GM19463 (cell line): ENCODE data around the gene ZNRF4.
"Not testable (repeated sequence)": the region's sequence is repeated elsewhere in the genome, so short reads cannot be mapped to it uniquely, and the experiment has no call there.

ENCODE experiments used
- ATAC-seq: cut with Tn5 transposase; IDR thresholded peaks from one replicate; pipeline ENCODE4 v1.9.1; 2021; ENCODE audit warnings: mild to moderate bottlenecking, moderate library complexity; ENCODE audit not compliant: unreplicated experiment

Gene ZNRF4

DNA sequence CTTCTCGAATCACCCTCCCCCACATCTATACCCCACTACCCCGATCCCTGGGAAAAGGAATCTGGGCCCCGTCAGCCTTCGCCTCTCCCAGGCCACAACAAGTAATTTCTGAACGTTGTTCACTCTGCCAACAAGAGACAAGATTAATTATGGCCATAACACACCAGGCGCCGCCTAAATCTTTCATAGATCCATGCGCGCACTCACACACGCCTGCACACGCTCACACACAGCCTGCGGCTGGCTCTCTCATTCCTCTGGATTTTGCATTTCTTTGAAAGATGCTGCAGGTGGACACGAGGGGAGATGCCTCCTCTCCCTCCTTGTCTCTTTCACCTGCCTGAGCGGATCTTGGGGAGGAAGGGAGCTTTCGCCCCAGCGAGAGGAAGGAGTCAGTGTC, 17.1 kb downstream of the ZNRF4 start:
- no peak for ATAC-seq

DNA sequence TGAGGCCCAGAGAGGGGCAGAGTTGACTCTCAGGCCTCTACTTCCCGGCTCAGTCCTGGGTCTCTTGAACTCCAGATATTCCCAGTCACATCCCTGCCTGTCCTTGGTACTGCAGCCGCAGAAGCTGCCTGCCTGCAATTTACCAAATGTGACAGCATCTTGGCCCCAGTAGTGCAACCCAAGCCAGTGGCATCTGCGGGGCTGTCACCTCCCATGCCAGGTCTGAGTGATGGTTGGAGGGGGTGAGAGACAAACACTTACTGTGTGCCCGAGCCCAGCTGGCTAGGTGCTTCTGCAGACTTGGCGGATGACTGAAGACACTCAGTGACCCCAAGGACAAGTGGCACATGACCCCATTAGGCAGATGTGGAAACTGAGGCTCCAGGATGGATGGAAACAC, 18.4 kb downstream of the ZNRF4 start:
- ATAC-seq = no peak

- no peak for ATAC-seq
Observed at GRCh38 chr19:5477451-5478215, 22.4 kb downstream of the ZNRF4 start.

GRCh38 chr19:5478241-5478924, 23.2 kb downstream of the ZNRF4 start:
- no peak for ATAC-seq

DNA sequence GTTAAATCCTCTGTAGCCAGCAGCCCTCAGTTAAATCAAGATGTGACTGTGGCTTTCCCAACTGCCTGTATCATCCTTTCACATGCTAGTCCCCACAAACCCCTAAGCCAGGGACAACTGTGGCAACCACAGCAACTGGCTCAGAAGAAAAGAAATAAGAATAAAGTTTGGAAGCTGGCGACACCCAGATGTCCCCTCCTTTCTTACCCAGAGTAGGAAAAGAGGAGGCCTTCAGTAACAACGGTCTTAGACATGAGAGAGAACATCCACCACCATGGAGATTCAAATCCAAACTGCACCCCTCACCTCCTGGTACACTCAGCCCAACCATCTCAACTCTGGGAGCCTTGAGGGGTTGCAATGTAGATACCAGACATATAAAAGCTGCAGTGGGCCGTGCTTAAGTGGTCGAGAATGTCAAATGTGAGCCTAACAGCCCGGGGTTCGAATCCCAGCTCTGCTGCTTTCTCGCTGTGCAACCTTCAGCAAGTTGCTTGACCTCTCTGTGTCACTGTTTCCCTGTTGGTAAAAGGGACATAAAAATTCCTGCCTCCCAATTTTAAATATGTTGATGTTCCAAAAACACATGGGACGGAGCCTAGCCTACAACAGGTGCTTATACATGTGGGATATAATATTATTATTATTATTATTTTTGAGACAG, 23.8 kb downstream of the ZNRF4 start:
- no peak for ATAC-seq

DNA sequence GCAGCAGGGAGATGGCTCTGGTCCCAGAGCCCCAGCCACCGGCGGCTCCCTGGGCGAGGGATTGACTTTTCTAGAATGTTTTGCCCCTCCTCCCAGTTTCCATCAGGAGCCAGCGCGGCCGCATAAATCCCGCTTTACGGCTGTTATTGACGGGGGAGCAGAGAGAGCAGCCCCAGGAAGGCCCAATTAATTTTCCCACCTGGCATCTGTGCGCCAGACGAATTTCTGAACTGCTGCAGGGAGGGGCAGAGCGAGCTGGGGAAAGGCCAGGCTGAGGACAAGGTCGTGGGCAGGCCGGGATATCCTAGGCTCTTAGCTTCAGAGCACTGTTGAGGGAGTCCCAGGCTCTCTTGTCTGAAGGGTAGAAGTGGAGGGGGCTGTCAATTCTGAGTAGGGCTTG, 24.7 kb downstream of the ZNRF4 start:
- no peak for ATAC-seq

- no peak for ATAC-seq
Observed at GRCh38 chr19:5480427-5480836, 25.2 kb downstream of the ZNRF4 start.

- no peak for ATAC-seq
Observed at GRCh38 chr19:5481957-5482356, 26.7 kb downstream of the ZNRF4 start.

DNA sequence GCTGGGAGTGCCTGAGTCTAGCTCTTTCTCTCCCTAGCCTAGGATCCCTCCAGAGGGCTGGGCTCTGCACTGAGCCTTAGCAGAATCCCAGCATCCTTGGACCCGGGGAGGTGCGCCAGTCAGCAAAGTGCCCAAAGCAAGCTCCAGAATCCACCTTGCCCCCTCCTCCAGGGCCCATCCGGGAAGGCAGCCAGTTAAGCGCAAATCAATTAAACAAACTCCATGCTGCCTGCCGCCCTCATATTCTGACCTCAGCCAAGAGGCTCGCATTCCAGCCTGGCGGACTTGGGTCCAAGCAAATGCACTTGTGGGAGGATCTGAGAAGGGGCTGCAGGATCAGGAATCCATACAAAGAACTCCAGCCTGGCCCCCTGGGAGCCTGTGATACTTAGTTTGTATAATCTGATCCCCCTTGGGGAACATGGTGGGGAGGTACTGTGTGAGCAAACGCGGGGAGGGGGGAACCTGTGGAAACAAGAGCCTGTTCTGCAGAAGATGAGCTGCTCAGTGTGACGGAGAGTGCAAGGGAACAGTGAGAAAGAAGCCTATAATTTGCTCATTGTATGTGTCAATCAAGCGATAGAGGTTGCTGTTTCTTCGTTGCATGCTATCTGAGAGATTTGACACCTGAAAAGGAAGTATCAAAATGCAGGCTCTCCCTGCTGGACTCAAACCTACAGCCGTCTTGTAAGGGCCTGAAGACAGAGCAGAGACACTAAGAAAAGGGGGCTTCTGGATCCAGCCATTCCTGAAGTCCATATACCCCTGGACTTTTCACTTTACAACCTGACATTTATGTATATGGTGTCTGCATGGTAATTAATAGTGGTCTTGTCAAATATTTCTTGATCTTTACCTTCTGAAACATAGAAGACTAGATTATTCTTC, 29.4 kb downstream of the ZNRF4 start:
- ATAC-seq = no peak

GRCh38 chr19:5485286-5485636, 30.0 kb downstream of the ZNRF4 start:
- ATAC-seq = no peak

GRCh38 chr19:5485658-5486057, 30.4 kb downstream of the ZNRF4 start:
- not testable (repeated sequence) for ATAC-seq

GRCh38 chr19:5487222-5487621, 32.0 kb downstream of the ZNRF4 start:
- ATAC-seq = no peak

- no peak for ATAC-seq
Observed at GRCh38 chr19:5489551-5489950, 34.3 kb downstream of the ZNRF4 start.

GRCh38 chr19:5491565-5491964, 36.3 kb downstream of the ZNRF4 start:
- ATAC-seq = no peak

DNA sequence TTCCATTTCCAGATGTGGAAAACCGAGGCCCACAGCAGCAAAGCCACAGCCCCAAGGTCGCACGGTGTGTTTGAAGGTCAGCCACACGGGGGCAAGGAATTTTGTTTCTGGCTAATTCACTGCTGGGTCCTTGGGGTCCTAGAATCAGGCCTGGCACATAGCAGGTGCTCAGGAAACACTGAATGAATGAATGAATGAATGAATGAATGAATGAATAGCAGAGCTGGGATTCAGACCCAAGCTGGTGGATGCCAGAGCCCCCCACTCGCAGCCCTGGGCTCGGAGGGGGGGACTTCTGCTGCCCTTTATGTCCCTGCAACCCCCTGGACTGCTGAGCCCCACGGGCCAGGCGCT, 37.0 kb downstream of the ZNRF4 start:
- ATAC-seq = no peak

DNA sequence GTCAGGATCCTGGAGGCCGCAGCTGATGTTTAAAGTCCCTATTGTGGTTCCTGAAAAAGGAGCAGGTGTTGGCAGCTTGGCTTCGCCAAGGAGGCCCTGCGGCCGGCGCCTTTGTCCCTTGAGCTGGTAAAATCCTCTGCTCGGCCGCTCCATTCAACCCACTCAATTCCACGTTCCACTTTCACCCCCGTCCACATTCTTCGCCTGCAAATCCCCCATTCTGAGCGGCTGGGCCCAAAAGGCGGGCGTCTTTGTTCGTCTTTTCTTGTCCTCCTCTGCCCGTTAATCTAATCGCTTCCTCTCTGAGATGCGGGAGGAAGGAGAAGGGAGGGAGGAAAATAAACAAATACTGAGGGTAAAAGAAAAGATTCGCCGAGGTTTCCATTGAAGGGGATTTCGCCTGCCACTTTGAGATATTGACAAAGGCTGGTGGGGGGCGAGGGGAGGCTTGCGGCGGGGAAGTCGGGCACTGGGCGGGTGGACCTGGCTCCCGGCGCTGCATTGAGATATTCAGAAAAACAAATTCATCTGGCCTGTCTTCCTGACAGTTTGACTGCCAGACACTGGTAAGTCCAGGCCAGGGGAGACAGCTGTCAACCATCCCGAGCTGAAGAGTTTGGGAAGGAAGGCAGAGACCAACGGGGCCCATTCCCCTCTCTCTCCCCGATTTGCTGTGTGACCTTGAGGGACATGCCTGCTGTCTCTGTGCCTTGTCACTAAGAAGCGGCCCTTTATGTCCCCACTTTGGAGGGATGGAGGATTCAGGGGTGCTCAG, 37.6 kb downstream of the ZNRF4 start:
- no peak for ATAC-seq

DNA sequence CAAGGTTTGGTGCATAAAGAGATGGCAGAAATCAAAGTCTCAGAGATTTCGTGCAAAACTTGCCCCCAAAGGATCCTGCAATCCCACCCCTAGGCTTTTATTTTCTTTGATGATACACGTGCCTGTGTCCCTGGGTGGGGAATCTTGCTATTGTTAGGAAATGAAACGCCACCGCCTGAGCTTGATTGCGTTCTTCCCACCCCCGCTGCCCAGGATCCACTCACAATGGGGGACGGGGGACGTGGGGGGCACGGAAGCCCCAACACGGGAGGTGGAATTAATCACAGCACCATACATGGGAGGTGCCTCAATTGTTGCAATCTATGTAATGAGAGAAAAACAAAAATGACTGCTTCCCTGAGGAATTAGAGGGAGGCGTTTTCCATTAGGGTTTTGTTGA, 39.6 kb downstream of the ZNRF4 start:
- ATAC-seq = no peak

DNA sequence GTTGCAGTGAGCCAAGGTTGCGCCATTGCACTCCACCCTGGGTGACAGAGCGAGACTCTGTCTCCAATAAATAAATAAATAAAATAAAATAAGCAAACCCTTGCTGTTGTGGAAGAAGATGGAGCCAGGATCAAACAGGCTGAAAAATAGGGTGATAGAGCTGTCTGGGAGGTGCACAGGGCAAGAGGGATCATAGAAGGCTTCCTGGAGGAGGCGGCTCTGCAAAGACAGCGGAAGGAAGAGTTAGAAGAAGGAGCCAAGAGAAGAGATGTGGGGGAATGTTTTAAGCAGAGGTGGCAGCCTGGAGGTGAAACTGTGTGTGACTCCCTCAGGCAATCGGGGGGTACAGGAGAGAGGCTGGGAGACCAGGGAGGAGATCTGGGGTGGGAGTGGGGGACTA, 40.6 kb downstream of the ZNRF4 start:
- ATAC-seq = no peak

DNA sequence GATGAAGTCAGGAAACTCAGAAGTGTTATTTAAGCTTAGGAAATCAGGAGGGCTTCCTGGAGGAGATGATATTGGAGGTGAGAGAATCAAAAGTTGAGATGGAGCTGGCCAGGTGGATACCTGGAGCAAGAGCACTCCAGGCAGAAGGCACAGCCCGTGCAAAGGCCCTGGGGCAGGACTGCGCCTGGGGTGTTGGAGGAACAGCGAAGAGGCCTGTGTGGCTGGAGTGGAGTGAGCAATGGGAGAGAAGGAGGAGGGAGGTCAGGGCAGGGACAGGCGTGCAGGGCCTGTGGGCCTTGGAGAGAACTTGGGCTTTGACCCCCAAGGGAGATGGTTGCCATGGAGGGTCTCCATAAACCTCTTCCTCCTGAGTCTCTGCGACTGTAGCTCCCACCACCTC, 42.1 kb downstream of the ZNRF4 start:
- no peak for ATAC-seq

DNA sequence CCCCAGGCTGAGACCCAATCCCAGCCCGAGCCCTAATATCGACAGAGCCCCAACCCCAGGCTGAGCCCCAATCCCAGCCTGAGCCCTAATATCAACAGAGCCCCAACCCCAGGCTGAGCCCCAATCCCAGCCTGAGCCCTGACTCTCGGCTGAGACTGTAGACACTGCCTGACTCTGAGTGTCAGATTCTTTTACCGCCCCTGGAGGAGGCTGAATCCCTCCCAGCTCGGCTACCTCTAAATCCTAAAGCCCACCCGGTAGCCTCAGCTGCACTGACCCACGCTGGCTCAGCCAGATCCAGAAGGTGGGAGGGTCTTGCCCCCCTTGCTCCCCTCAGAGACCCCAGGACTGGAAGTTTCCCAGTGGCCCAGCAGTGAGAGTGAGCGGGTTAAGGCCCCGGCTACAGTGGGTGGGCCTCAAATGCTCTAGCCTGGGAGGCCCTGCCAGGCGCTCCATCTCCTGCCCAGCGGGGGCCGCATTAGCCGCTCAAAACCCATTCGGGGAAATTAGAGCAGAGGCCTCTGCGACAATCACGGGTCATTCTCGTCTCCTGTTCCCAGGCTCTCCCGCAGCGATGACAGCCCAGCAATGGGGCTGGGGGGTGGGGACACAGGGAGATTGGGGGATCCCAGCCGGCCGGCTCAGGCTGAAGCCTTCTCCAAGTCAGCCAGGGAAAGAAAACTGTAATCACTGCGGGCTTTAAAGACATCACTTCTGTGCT, 43.8 kb downstream of the ZNRF4 start:
- no peak for ATAC-seq
